BLaER1 treated with 17β-estradiol and CSF1 and Interleukin-3, amounts not matched to agents 10 nM and 100 nM (cell line): ENCODE measurements around the gene ALOX12.

Experiments
- H3K27ac ChIP-seq, 11 experiments: shearing (Covaris generic); formaldehyde crosslinking; 2 replicates each; pipeline ENCODE4 v1.8.1; 2022
- H3K27me3 ChIP-seq, 11 experiments: shearing (Covaris generic); formaldehyde crosslinking; 2 replicates each; pipeline ENCODE4 v1.8.1; 2022
- H3K36me3 ChIP-seq, 11 experiments: shearing (Covaris generic); formaldehyde crosslinking; 2 replicates each; pipeline ENCODE4 v1.8.1; 2022
- H3K4me1 ChIP-seq, 10 experiments: shearing (Covaris generic); formaldehyde crosslinking; 2 replicates each; pipeline ENCODE4 v1.8.1; 2022
- H3K4me2 ChIP-seq, 11 experiments: shearing (Covaris generic); formaldehyde crosslinking; 2 replicates each; pipeline ENCODE4 v1.8.1; 2022
- H3K4me3 ChIP-seq, 10 experiments: shearing (Covaris generic); formaldehyde crosslinking; 2 replicates each; pipeline ENCODE4 v1.8.1; 2022
- H3K9ac ChIP-seq, 11 experiments: shearing (Covaris generic); formaldehyde crosslinking; 2 replicates each; pipeline ENCODE4 v1.8.1; 2022
- H3K9me3 ChIP-seq, 11 experiments: shearing (Covaris generic); formaldehyde crosslinking; replicated peaks in 1 of 11; 2 replicates each; pipeline ENCODE4 v1.8.1; 2022
- H4K20me1 ChIP-seq, 11 experiments: shearing (Covaris generic); formaldehyde crosslinking; 2 replicates each; pipeline ENCODE4 v1.8.1; 2022
- Cebpa-rat ChIP-seq, 11 experiments: shearing (Covaris generic); IDR thresholded peaks; 2 replicates each; pipeline ENCODE4 v1.8.1; 2022

The ALOX12 gene

DNA sequence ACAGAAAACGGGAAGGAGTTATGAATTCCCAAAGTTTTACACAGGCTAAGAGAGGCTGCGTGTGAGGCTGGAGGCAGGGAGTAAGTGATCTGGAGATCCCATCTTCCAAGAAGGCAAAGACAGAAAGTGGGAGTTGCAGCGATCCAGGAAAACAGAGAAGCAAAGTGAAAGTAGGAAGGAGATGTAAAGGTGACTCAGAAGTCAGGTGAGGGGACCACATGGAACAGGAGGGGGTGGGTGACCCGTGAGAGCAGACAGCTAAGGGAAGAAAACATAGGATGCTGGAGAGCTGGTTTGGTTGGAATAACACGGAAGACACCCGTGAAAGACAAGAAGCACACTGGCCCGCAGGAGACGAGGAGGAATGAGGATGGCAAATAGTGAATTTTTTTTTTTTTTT is 1.3 kb downstream of the ALOX12 start:
- Histone ChIP-seq H3K4me3 (no peak overlapping the region), H4K20me1 (peaks cover 0 to 73% (median 17%) of the 10 kb centered on the region in 11 experiments; a peak in 12 of 22 replicates), H3K9me3 (no peaks in the 10 kb centered on the region), H3K27ac (no peak overlapping the region), H3K9ac (no peak overlapping the region), H3K4me2 (no peak overlapping the region), H3K27me3 (no peaks in the 10 kb centered on the region), H3K4me1 (peaks cover 0 to 21% (median 12%) of the 10 kb centered on the region in 10 experiments; a peak in 13 of 20 replicates), H3K36me3 (peaks cover 50 to 72% (median 63%) of the 10 kb centered on the region in 11 experiments)
- TF ChIP-seq Cebpa-rat (IDR thresholded peaks at IDR 0.05), result no peak

GRCh38 chr17:6998855-6999508 is 3.1 kb downstream of the ALOX12 start:
- H3K4me1 ChIP-seq, result peaks cover 0 to 13% (median 8%) of the 10 kb centered on the region in 10 experiments; a peak in 13 of 20 replicates
- TF ChIP-seq Cebpa-rat (IDR thresholded peaks at IDR 0.05), result no peak
- no peaks in the 10 kb centered on the region for H3K9me3 ChIP-seq
- no peaks in the 10 kb centered on the region for H3K27me3 ChIP-seq
- H3K27ac ChIP-seq, result no peak overlapping the region
- H3K4me2 ChIP-seq, result no peak overlapping the region
- H3K4me3 ChIP-seq, result no peak overlapping the region
- peaks cover 66 to 89% (median 78%) of the 10 kb centered on the region in 11 experiments for H3K36me3 ChIP-seq
- peaks cover 5 to 90% (median 33%) of the 10 kb centered on the region in 11 experiments; a peak in 19 of 22 replicates for H4K20me1 ChIP-seq
- H3K9ac ChIP-seq, result no peak overlapping the region; a peak in 1 of 22 replicates

- H3K4me1 ChIP-seq, result peaks cover 0 to 3% (median 0%) of the 10 kb centered on the region in 10 experiments; a peak in 2 of 20 replicates
- H3K4me2 ChIP-seq, result no peak overlapping the region
- no peak for TF ChIP-seq Cebpa-rat (IDR thresholded peaks at IDR 0.05)
- peaks cover 16 to 93% (median 52%) of the 10 kb centered on the region in 11 experiments for H4K20me1 ChIP-seq
- no peaks in the 10 kb centered on the region for H3K27me3 ChIP-seq
- no peaks in the 10 kb centered on the region for H3K9me3 ChIP-seq
- no peak overlapping the region for H3K4me3 ChIP-seq
- H3K36me3 ChIP-seq, result peaks cover 64 to 76% (median 68%) of the 10 kb centered on the region in 11 experiments
- no peak overlapping the region for H3K9ac ChIP-seq
- no peak overlapping the region for H3K27ac ChIP-seq
These were observed 5.6 kb downstream of the ALOX12 start for GRCh38 chr17:7001318-7001961.

DNA sequence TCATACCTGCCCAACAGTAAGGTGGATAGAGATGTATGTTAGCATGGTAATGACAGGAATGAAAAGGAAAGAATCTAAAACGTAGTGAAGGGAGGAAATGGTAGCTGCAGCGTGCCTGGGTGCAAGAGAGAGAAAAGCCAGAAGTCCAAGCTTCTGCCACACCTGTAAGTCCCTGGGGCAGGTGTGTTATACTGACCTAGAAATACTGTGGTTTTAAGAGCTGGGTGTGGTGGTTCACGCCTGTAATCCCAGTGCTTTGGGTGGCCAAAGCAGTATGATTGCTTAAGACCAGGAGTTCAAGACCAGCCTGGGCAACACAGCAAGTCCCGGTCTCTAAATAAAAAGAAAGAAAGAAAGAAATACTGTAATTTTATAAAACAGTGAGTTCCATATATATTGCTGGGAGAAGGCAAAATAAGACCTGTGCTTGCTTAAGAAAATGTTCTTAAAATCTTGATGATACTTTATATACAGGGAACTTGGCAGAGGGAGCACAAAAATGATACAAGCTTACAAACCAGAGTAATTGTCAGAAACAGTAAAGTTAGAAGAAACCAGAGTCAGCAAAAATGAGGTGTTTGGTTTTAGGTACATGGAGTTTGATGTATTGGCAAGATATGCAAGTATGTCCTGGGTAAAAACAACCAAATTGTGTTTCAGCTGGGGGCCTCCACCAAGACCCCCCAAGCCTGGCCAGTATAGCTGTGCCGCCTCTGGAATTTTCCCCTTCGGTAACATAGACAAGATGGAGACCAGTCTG is 6.6 kb downstream of the ALOX12 start:
- Histone ChIP-seq H3K27me3 (no peaks in the 10 kb centered on the region), H3K4me1 (peaks cover 0 to 3% (median 0%) of the 10 kb centered on the region in 10 experiments; a peak in 3 of 20 replicates), H3K4me2 (no peak overlapping the region), H3K36me3 (peaks cover 59 to 75% (median 64%) of the 10 kb centered on the region in 11 experiments), H3K9ac (no peak overlapping the region), H3K4me3 (no peak overlapping the region), H4K20me1 (peaks cover 25 to 93% (median 63%) of the 10 kb centered on the region in 11 experiments), H3K27ac (no peak overlapping the region), H3K9me3 (no peaks in the 10 kb centered on the region)
- no peak for TF ChIP-seq Cebpa-rat (IDR thresholded peaks at IDR 0.05)

DNA sequence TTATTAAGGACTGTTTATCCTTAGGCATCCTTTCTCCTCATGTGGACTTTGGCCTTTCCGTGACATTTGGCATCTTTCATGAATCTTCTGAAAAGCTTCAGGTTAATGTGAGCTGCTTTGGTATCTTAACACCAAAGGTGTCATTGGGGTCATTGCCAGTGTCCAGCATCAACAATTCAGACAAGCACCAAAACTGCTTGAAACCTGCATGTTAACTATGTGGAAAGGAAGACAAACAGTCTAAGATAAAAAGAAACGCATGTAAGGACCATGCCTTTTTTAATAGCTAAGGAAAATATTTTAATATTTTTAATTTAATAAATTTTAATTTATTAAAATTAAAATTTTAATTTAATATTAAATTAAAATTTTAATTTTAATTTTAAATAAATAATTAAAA is 7.9 kb downstream of the ALOX12 start:
- H4K20me1 ChIP-seq, result peaks cover 25 to 95% (median 76%) of the 10 kb centered on the region in 11 experiments
- no peak for TF ChIP-seq Cebpa-rat (IDR thresholded peaks at IDR 0.05)
- H3K36me3 ChIP-seq, result peaks cover 49 to 74% (median 58%) of the 10 kb centered on the region in 11 experiments
- H3K27me3 ChIP-seq, result no peaks in the 10 kb centered on the region
- H3K9me3 ChIP-seq, result no peaks in the 10 kb centered on the region
- no peak overlapping the region for H3K4me2 ChIP-seq
- no peak overlapping the region for H3K4me3 ChIP-seq
- H3K4me1 ChIP-seq, result peaks cover 0 to 10% (median 4%) of the 10 kb centered on the region in 10 experiments; a peak in 11 of 20 replicates
- no peak overlapping the region for H3K9ac ChIP-seq
- H3K27ac ChIP-seq, result no peak overlapping the region

- Histone ChIP-seq H3K4me3 (no peak overlapping the region), H3K9ac (no peak overlapping the region), H3K36me3 (peaks cover 41 to 73% (median 53%) of the 10 kb centered on the region in 11 experiments), H3K27me3 (no peaks in the 10 kb centered on the region), H3K9me3 (no peaks in the 10 kb centered on the region), H3K4me1 (peaks cover 5 to 19% (median 10%) of the 10 kb centered on the region in 10 experiments; a peak in 19 of 20 replicates), H3K27ac (no peak overlapping the region), H4K20me1 (peaks cover 25 to 95% (median 83%) of the 10 kb centered on the region in 11 experiments), H3K4me2 (no peak overlapping the region)
- no peak for TF ChIP-seq Cebpa-rat (IDR thresholded peaks at IDR 0.05)
These were observed 8.8 kb downstream of the ALOX12 start for GRCh38 chr17:7004398-7005253.

GRCh38 chr17:7005716-7006115 is 9.9 kb downstream of the ALOX12 start:
- Histone ChIP-seq H3K36me3 (peaks cover 33 to 67% (median 43%) of the 10 kb centered on the region in 11 experiments), H4K20me1 (peaks cover 25 to 95% (median 79%) of the 10 kb centered on the region in 11 experiments), H3K4me1 (peaks cover 15 to 30% (median 21%) of the 10 kb centered on the region in 10 experiments), H3K9ac (no peak overlapping the region), H3K9me3 (no peaks in the 10 kb centered on the region), H3K4me2 (no peak overlapping the region), H3K4me3 (no peak overlapping the region), H3K27me3 (no peaks in the 10 kb centered on the region), H3K27ac (no peak overlapping the region)
- no peak for TF ChIP-seq Cebpa-rat (IDR thresholded peaks at IDR 0.05)

DNA sequence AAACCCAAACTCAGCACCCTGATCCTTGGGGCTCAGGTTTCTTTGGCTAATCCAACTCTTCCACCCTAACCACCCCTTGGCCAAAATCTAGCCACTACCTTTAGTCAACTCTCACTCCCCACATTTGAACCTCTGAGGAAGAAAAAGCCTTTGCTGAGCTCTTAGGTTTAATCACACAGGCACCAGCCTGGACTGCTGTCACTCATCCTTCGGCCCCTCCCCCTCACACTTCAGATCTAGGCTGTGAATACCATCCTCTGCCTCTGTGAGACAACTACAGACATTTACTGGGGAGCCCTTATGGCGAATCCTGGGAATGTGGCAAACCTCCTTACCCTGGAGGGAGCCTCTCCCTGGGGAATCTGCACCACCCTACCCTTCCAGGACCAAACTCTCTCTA is 11.3 kb downstream of the ALOX12 start:
- TF ChIP-seq Cebpa-rat (IDR thresholded peaks at IDR 0.05), result no peak
- Histone ChIP-seq H4K20me1 (peaks cover 25 to 87% (median 69%) of the 10 kb centered on the region in 11 experiments), H3K9ac (0 out of 22 replicates have a peak overlapping the region, but pooled peaks of 1 of the 11 experiments have one; percentile 10), H3K4me2 (no peak overlapping the region), H3K4me1 (peaks cover 27 to 41% (median 31%) of the 10 kb centered on the region in 10 experiments), H3K27ac (no peak overlapping the region), H3K36me3 (peaks cover 19 to 52% (median 29%) of the 10 kb centered on the region in 11 experiments), H3K4me3 (no peak overlapping the region), H3K27me3 (no peaks in the 10 kb centered on the region), H3K9me3 (no peaks in the 10 kb centered on the region)
